HCT116 (cell line): ENCODE results near the gene RIT1. TPM values are rescaled to one million over a fixed set of nuclear protein-coding genes. Genes with fewer than 3 reads are reported as not detected.

Experiments used
- ATAC-seq: fragments of 200-7000 bp; cut with Tn5 transposase; 2 replicates; pipeline ENCODE4 v1.9.1; 2020; ENCODE audit warnings: mild to moderate bottlenecking, moderate library complexity
- BruUV-seq: library from RNA; stranded (reverse); fragments of 400-500 nt; replicated peaks from 2 replicates; lab custom pipeline; 2021; lab: Mats Ljungman, UMichigan
- CTCF ChIA-PET: fragments of 300-600 bp; sonication (Branson Sonifier 250); formaldehyde crosslinking; loops from one replicate; lab custom pipeline; 2021; ENCODE audit warnings: antibody characterized with exemption; lab: Charles Lee
- POLR2A ChIA-PET: fragments of 300-600, 350-600 bp; sonication (Branson Sonifier 250); formaldehyde crosslinking; loops from one replicate; lab custom pipeline; 2021; ENCODE audit warnings: antibody characterized with exemption; lab: Charles Lee
- RAD21 ChIA-PET, 2 experiments: fragments of 300-600 bp; sonication (Branson Sonifier 250); formaldehyde crosslinking; loops; one replicate each; lab custom pipeline; 2023; ENCODE audit warnings: low total read pairs in 2 of 2; ENCODE audit not compliant: uncharacterized antibody in 2 of 2, unreplicated experiment in 2 of 2, low non-redundant PET in 1 of 2; lab: Charles Lee
- DNase-seq: peaks from one replicate; pipeline ENCODE4 v3.0.0-alpha.2; 2010; ENCODE audit warnings: low read depth, low spot score
- H2AFZ ChIP-seq: fragments of 200-600 bp; shearing (Covaris generic), sonication (generic); 2 replicates; pipeline ENCODE4 v1.6.1; 2017; ENCODE audit warnings: low read depth, mixed run types, mixed read lengths, antibody characterized with exemption, low read length; ENCODE audit not compliant: poor library complexity, severe bottlenecking
- H3K27ac ChIP-seq: 2 replicates; pipeline ENCODE4 v1.5.1; 2012; ENCODE audit warnings: low read depth, low read length
- H3K27me3 ChIP-seq: fragments of 200-600 bp; sonication (generic); 2 replicates; pipeline ENCODE4 v1.6.1; 2016; ENCODE audit warnings: mixed run types, low read length, mixed read lengths; ENCODE audit not compliant: insufficient read depth
- H3K36me3 ChIP-seq, 2 experiments: fragments of 200-500 bp in 1 of 2; fragments of 200-600 bp in 1 of 2; sonication (Bioruptor generic) in 1 of 2; sonication (generic) in 1 of 2; 2 replicates each; pipeline versions ENCODE4 v1.5.1 to v1.6.1; 2014 to 2016; ENCODE audit warnings: low read length in 2 of 2, inconsistent platforms in 1 of 2, mixed read lengths in 1 of 2, mixed run types in 1 of 2; ENCODE audit not compliant: insufficient read depth in 2 of 2, control insufficient read depth in 1 of 2
- H3K4me1 ChIP-seq, 2 experiments: fragments of 200-600 bp in 1 of 2; sonication (generic) in 1 of 2; 2 replicates each; pipeline versions ENCODE4 v1.5.1 to v1.6.1; 2012 to 2017; ENCODE audit warnings: low read length in 2 of 2, inconsistent platforms in 1 of 2, mild to moderate bottlenecking in 1 of 2, mixed read lengths in 1 of 2, mixed run types in 1 of 2, moderate library complexity in 1 of 2; ENCODE audit not compliant: insufficient read depth in 2 of 2, control insufficient read depth in 1 of 2
- H3K4me2 ChIP-seq: fragments of 200-600 bp; sonication (generic); 2 replicates; pipeline ENCODE4 v1.6.1; 2017; ENCODE audit warnings: mixed run types, low read length, mixed read lengths
- H3K4me3 ChIP-seq, 2 experiments: fragments of 200-600 bp in 1 of 2; sonication (generic) in 1 of 2; replicated peaks in 1 of 2; 2 replicates each; pipeline ENCODE4 v1.5.1; 2011 to 2016; ENCODE audit warnings: low read length in 2 of 2, control low read depth in 1 of 2, low read depth in 1 of 2, mild to moderate bottlenecking in 1 of 2, mixed read lengths in 1 of 2, mixed run types in 1 of 2
- H3K79me2 ChIP-seq: fragments of 200-600 bp; sonication (generic); 2 replicates; pipeline ENCODE4 v1.6.1; 2017; ENCODE audit warnings: mild to moderate bottlenecking, mixed run types, low read length, moderate library complexity, mixed read lengths; ENCODE audit not compliant: insufficient read depth
- H3K9ac ChIP-seq: fragments of 200-600 bp; sonication (generic); 2 replicates; pipeline ENCODE4 v1.6.1; 2016; ENCODE audit warnings: low read length, mixed read lengths
- H3K9me2 ChIP-seq: fragments of 200-600 bp; sonication (generic), shearing (Covaris generic); 2 replicates; pipeline ENCODE4 v1.6.1; 2017; ENCODE audit warnings: mixed run types, mild to moderate bottlenecking, moderate library complexity; ENCODE audit not compliant: insufficient read depth
- H3K9me3 ChIP-seq, 2 experiments: fragments of 200-500 bp in 1 of 2; fragments of 200-600 bp in 1 of 2; sonication (Bioruptor generic) in 1 of 2; sonication (generic) in 1 of 2; 2 replicates each; pipeline ENCODE4 v1.6.1; 2014 to 2017; ENCODE audit warnings: low read length in 2 of 2, mixed read lengths in 2 of 2, inconsistent platforms in 1 of 2, low read depth in 1 of 2, mild to moderate bottlenecking in 1 of 2, mixed run types in 1 of 2, moderate library complexity in 1 of 2; ENCODE audit not compliant: control insufficient read depth in 1 of 2, insufficient read depth in 1 of 2
- H4K20me1 ChIP-seq: fragments of 200-600 bp; sonication (generic), shearing (Covaris generic); 2 replicates; pipeline ENCODE4 v1.6.1; 2017; ENCODE audit warnings: mixed run types, mild to moderate bottlenecking, moderate library complexity; ENCODE audit not compliant: insufficient read depth
- ATF3 ChIP-seq: IDR thresholded peaks from 2 replicates; pipeline ENCODE4 v1.6.1; 2012
- CTCF ChIP-seq, 3 experiments: fragments of 200-600 bp in 1 of 3; sonication (generic) in 1 of 3; IDR thresholded peaks in 2 of 3; conservative IDR thresholded peaks in 1 of 3; 2 replicates each; pipeline ENCODE4 v1.5.1; 2012 to 2017; ENCODE audit warnings: low read depth in 2 of 3, low read length in 2 of 3, antibody characterized with exemption in 1 of 3, borderline replicate concordance in 1 of 3, control low read depth in 1 of 3, mild to moderate bottlenecking in 1 of 3, mixed read lengths in 1 of 3, mixed run types in 1 of 3, moderate library complexity in 1 of 3; ENCODE audit not compliant: insufficient read depth in 1 of 3
- EGR1 ChIP-seq: IDR thresholded peaks from 2 replicates; pipeline ENCODE4 v1.6.1; 2012; ENCODE audit warnings: low read depth
- FOSL1 ChIP-seq: IDR thresholded peaks from 2 replicates; pipeline ENCODE4 v1.6.1; 2012; ENCODE audit warnings: low read depth
- POLR2A ChIP-seq: IDR thresholded peaks from 2 replicates; pipeline ENCODE4 v1.7.0; 2011; ENCODE audit warnings: borderline replicate concordance; ENCODE audit not compliant: insufficient read depth, insufficient read length; ENCODE audit errors: extremely low read depth
- POLR2AphosphoS5 ChIP-seq: IDR thresholded peaks from 2 replicates; pipeline ENCODE4 v1.6.1; 2011; ENCODE audit warnings: mild to moderate bottlenecking, low read depth, low read length, moderate library complexity
- RAD21 ChIP-seq: IDR thresholded peaks from 2 replicates; pipeline ENCODE4 v1.6.1; 2012; ENCODE audit warnings: low read depth, mild to moderate bottlenecking
- REST ChIP-seq: IDR thresholded peaks from 2 replicates; pipeline ENCODE4 v1.6.1; 2012; ENCODE audit warnings: low read depth
- SIN3A ChIP-seq: IDR thresholded peaks from 2 replicates; pipeline ENCODE4 v1.6.1; 2012; ENCODE audit warnings: low read depth
- SP1 ChIP-seq: IDR thresholded peaks from 2 replicates; pipeline ENCODE4 v1.6.1; 2012; ENCODE audit warnings: low read depth
- SRF ChIP-seq: IDR thresholded peaks from 2 replicates; pipeline ENCODE4 v1.6.1; 2012; ENCODE audit warnings: low read depth
- TCF7L2 ChIP-seq: IDR thresholded peaks from 2 replicates; pipeline ENCODE4 v1.7.0; 2011; ENCODE audit warnings: borderline replicate concordance, inconsistent platforms; ENCODE audit not compliant: insufficient read depth, insufficient read length; ENCODE audit errors: extremely low read depth
- YY1 ChIP-seq: IDR thresholded peaks from 2 replicates; pipeline ENCODE4 v1.6.1; 2011; ENCODE audit warnings: low read length, low read depth, moderate library complexity, mild to moderate bottlenecking; ENCODE audit not compliant: insufficient replicate concordance; ENCODE audit errors: extremely low read depth
- ZBTB33 ChIP-seq: IDR thresholded peaks from 2 replicates; pipeline ENCODE4 v1.6.1; 2011; ENCODE audit warnings: mild to moderate bottlenecking, low read length, moderate library complexity; ENCODE audit not compliant: insufficient replicate concordance; ENCODE audit errors: extremely low read depth
- ZFX ChIP-seq: fragments of 450-650 bp; IDR thresholded peaks from 2 replicates; pipeline ENCODE4 v1.6.1; 2017
- ZNF274 ChIP-seq: fragments of 200-500 bp; sonication (Bioruptor generic); IDR thresholded peaks from 2 replicates; pipeline ENCODE4 v1.6.1; 2014; ENCODE audit warnings: mild to moderate bottlenecking, low read depth, low read length, inconsistent platforms
- intact Hi-C: fragments of 100-400 bp; cut with micrococcal nuclease; formaldehyde crosslinking; loops from 2 replicates; pipeline ENCODE4 v1.10.0; 2022
- total RNA-seq: library from RNA; stranded (reverse); gene quantifications from one replicate; pipeline ENCODE4 v1.2.1, GENCODE V29; 2021; ENCODE audit not compliant: unreplicated experiment

RIT1 gene
- total RNA-seq, 1 experiment from 2014 or later, result 10.2 TPM

GRCh38 chr1:155873860-155874259 is 37.3 kb downstream of the RIT1 start:
- H2AFZ ChIP-seq, result no peak overlapping the region
- no peaks in the 10 kb centered on the region for H3K79me2 ChIP-seq
- H3K4me1 ChIP-seq, result no peaks in the 10 kb centered on the region; a peak in 1 of 4 replicates
- H3K27ac ChIP-seq, result no peak overlapping the region
- ChIA-PET RAD21 (no interaction called here), CTCF (no interaction called here), POLR2A (no interaction called here)
- H4K20me1 ChIP-seq, result no peaks in the 10 kb centered on the region
- intact Hi-C loops, result no loop called here
- BruUV-seq, result no TSS peak
- H3K4me2 ChIP-seq, result no peak overlapping the region
- no peaks in the 10 kb centered on the region for H3K9me3 ChIP-seq
- H3K36me3 ChIP-seq, result no peaks in the 10 kb centered on the region
- no peaks in the 10 kb centered on the region for H3K27me3 ChIP-seq
- no peak overlapping the region for H3K9ac ChIP-seq
- H3K4me3 ChIP-seq, result no peak overlapping the region
- H3K9me2 ChIP-seq, result no peaks in the 10 kb centered on the region
- no peak for DNase-seq
- ATAC-seq, result no peak
- TF ChIP-seq ATF3 (no peak), REST (no peak), ZFX (no peak), RAD21 (no peak), SP1 (no peak), EGR1 (no peak), POLR2AphosphoS5 (no peak), SRF (no peak), POLR2A (no peak), FOSL1 (no peak), CTCF (IDR thresholded peaks at IDR 0.05 in 2 of 3, conservative IDR thresholded peaks at IDR 0.05 in 1 of 3; ENCODE audit: borderline replicate concordance in 1 of 3, insufficient read depth in 1 of 3, low read depth in 2 of 3, low read length in 2 of 3) (no peak), ZBTB33 (no peak), YY1 (no peak), ZNF274 (no peak), TCF7L2 (no peak), SIN3A (no peak)
